ENCODE results near the gene CEP152. TPM values are rescaled to one million over a fixed set of nuclear protein-coding genes. Genes with fewer than 3 reads are reported as not detected.

Gene CEP152
- total RNA-seq, 1 experiment from 2014 or later, result 2.3 TPM

DNA sequence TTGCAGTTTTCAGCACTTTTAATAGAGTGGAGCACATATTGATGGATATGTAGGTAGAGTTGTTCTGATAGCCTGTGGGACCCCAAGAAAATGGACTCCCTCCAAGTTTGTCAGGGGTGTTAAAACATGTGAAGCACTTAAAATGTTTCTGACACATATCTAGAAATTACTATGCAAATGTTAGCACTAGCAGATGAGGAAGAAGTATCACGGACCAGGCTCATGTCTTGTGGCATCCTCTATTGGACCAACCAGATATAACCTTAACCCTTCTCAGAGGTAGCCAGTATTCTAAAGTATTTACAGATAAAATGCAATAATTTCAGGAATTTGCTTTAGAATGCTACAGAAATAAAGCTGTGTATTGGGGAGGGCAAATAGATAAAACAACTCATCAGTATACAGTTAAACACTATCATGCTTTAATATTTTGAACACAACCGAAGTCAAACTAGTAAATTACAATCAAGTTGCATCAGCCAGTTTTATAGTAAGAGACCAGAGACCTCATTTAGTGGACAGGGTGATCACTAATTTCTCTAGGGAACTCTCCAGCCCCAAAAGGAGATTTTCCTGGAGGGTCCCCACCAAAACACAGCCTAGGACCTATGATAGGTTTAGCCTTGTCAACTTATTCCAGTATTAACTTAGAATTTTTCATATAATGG is 108.2 kb downstream of the CEP152 start:
- DNase-seq, result no peak
- no peaks in the 10 kb centered on the region; the same call in 1 of the 2 replicates for H3K36me3 ChIP-seq
- peaks cover 13% of the 10 kb centered on the region for H3K9me3 ChIP-seq

DNA sequence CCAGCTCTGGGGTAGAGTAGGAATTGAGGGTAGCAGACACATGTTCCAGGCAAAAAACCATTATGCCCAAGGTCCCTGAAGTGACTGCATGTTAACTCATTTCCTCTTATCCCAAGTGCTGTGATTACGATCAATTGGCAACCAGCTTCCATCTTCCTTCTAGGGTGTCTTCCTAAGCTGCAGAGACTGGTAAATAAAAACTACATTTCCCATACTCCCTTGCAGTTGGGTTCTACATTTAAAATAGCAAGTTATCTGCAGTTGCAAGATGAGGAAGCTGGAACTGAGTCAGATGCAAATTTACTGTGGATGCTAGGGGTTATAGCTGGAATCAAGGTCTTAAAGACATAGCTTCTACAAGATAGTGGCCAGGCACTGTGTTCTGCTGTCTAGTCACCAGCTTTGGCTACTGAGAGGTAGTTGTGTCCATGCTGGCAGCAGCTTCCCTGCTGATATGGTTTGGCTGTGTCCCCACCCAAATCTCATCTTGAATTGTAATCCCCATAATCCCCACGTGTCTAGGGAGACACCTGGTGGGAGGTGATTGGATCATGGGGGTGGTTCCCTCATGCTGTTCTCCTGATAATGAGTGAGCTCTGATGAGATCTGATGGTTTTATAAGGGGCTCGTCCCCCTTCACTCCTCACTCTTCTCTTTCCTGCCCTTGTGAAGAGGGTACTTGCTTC is 114.1 kb downstream of the CEP152 start:
- Histone ChIP-seq H3K36me3 (no peaks in the 10 kb centered on the region; the same call in 1 of the 2 replicates), H3K4me3 (no peak overlapping the region), H3K9me3 (no peaks in the 10 kb centered on the region), H3K27me3 (no peaks in the 10 kb centered on the region)
- no peak for DNase-seq

More for the DNA sequence above, 108.2 kb downstream of the CEP152 start:
- Histone ChIP-seq H3K27me3 (no peaks in the 10 kb centered on the region), H3K4me3 (no peak overlapping the region)

DNA sequence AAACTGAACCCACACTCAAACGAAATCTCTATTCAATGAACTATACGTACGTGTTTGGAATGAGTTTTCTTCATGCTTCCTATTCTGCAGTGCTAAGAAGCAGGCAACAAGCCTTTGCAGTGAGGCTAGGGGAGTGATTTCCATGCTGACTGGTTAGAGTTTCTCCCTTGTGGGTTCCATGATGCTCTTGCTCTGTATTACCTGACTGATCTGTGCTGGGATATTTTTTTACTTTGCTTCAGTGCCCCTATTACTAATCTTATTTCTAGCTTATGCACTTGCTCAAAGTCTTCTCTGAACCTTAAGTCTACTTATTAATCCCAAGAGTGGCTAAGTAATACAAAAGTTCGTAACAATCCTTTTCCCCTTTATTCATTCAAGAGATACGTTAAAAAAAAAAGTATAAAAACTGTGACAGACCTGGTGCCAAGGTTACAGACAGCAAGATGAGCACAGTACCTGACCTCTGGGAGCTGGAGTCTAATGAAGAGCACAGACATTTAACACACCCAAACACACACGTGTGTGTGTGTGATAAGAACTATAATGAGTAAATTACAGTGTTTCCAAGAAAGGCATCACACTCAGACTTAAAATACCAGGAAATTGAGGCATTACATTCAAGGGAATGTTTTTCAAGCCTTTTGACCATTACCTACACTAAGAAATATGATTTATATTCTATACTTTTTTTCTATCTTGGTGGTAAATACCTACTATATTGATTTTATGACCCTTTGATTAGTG is 114.9 kb downstream of the CEP152 start:
- Histone ChIP-seq H3K27me3 (no peaks in the 10 kb centered on the region), H3K36me3 (no peaks in the 10 kb centered on the region; the same call in 1 of the 2 replicates), H3K9me3 (no peaks in the 10 kb centered on the region), H3K4me3 (no peak overlapping the region)
- DNase-seq, result no peak

DNA sequence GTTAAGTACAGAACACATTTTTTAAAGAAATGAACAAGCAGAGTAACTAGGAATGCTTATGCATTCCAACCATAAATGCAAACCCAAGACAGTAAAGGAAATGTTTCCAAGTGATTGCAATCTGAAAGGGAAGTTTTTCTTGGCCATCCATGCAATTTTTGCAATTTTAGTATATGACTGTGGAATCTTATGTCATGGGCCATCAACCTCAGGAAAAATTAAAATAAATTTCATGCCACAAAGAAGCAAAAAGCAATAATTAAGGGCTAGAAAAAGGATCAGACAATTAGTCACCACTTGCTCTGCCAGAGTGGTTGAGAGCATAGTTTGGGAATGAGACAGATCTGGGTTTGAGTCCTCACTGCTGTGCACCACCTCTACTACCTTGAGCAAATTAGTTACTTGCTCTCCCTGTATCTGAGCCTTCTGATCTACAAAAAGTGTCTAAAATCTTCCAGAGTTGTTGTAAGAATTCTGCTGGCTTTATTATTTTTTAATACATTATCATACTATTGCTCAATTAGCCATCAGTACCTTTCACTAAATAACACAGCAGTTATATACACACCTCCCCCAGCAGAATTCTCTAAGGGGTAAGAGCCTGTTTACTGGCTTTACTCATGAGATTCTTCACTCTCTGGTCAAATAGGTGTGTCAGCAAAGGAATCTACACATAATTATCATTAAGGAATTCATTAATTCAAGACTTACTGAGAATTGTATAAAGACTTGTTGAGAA is 115.6 kb downstream of the CEP152 start:
- Histone ChIP-seq H3K4me3 (no peak overlapping the region), H3K9me3 (peaks cover 2% of the 10 kb centered on the region; the same call in 1 of the 2 replicates), H3K27me3 (no peaks in the 10 kb centered on the region), H3K36me3 (no peaks in the 10 kb centered on the region; the same call in 1 of the 2 replicates)
- DNase-seq, result peak; percentile 71

DNA sequence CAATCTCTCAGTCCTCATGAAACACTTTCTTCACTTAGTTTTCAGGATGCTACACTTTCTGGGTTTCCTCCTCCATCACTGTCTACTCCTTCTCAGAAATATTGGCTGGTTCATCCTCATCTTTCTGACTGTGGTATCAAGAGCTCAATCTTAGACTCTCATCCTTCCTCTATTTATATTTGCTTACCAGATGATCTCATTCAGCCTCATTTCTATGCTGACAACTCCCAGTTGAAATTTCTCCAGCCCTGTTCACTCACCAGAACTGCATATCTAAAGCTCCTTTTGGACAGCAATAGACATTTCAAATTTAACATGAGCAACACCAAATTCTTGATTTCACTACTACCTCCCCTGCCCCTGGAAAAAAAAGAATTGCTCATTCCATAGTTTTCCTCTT is 117.4 kb downstream of the CEP152 start:
- Histone ChIP-seq H3K9me3 (peaks cover 8% of the 10 kb centered on the region), H3K27me3 (no peaks in the 10 kb centered on the region), H3K36me3 (no peaks in the 10 kb centered on the region), H3K4me3 (no peak overlapping the region)
- DNase-seq, result peak; percentile 65

DNA sequence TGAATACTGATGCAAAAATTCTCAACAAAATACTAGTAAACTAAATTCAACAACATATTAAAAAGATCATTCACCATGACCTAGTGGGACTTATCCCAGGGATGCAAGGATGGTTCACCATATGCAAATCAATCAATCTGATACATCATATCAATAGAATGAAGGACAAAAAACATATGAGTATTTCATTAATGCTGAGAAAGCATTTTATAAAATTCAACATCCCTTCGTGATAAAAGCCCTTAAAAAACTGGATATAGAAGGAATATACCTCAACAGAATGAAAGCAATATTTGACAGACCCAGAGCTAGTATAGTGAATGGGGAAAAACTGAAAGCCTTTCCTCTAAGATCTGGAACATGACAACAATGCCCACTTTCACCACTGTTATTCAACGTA is 122.4 kb downstream of the CEP152 start:
- Histone ChIP-seq H3K27me3 (no peaks in the 10 kb centered on the region), H3K36me3 (no peaks in the 10 kb centered on the region; the same call in none of the 2 replicates), H3K4me3 (no peak overlapping the region), H3K9me3 (peaks cover 22% of the 10 kb centered on the region)
- no peak for DNase-seq

Other genes with a start within 250 kb of the CEP152 start
- gene FBN1, start 165.4 kb downstream of the CEP152 start, total RNA-seq (2014; rRNA removed; shearing (Covaris generic); ENCODE audit: low replicate concordance), result 174 and 179 TPM in 2 replicates
- 221 and 272 TPM in 2 replicates for gene EID1, start 67.1 kb upstream of the CEP152 start, total RNA-seq (2014; rRNA removed; shearing (Covaris generic); ENCODE audit: low replicate concordance)
- gene SHC4, start 152.8 kb upstream of the CEP152 start, total RNA-seq (2014; rRNA removed; shearing (Covaris generic); ENCODE audit: low replicate concordance), result not detected in 2 replicates
- gene SECISBP2L, start 235.4 kb upstream of the CEP152 start, total RNA-seq (2014; rRNA removed; shearing (Covaris generic); ENCODE audit: low replicate concordance), result 11.0 and 28.2 TPM in 2 replicates